PFSK-1 (cell line): ENCODE data around the gene PROZ.

Experiments
- FOXP2 ChIP-seq: optimal IDR thresholded peaks from 2 replicates; pipeline ENCODE3; 2011; ENCODE audit warnings: borderline replicate concordance, control low read depth, inconsistent platforms; ENCODE audit not compliant: insufficient read depth; ENCODE audit errors: extremely low read length, extremely low read depth
- POLR2AphosphoS5 ChIP-seq: IDR thresholded peaks from 2 replicates; pipeline ENCODE4 v1.6.1; 2012; ENCODE audit warnings: low read depth, mild to moderate bottlenecking, control low read depth, low read length, moderate library complexity
- REST ChIP-seq, 2 experiments: IDR thresholded peaks; 2 replicates each; pipeline versions ENCODE4 v1.6.1 to v1.8.0; 2011 to 2012; ENCODE audit warnings: low read depth in 2 of 2, low read length in 2 of 2, control low read depth in 1 of 2, inconsistent platforms in 1 of 2, mild to moderate bottlenecking in 1 of 2, moderate library complexity in 1 of 2; ENCODE audit not compliant: insufficient read depth in 1 of 2
- SIN3A ChIP-seq: IDR thresholded peaks from 2 replicates; pipeline ENCODE4 v1.6.1; 2012; ENCODE audit warnings: mild to moderate bottlenecking, low read length, moderate library complexity, borderline replicate concordance; ENCODE audit not compliant: insufficient read depth
- TAF1 ChIP-seq: IDR thresholded peaks from 2 replicates; pipeline ENCODE4 v1.6.1; 2012; ENCODE audit warnings: low read length, control low read depth, borderline replicate concordance; ENCODE audit not compliant: insufficient read depth

Gene PROZ

GRCh38 chr13:113124211-113124970, 34.1 kb upstream of the PROZ start:
- TF ChIP-seq TAF1 (no peak), SIN3A (no peak), REST (IDR thresholded peaks at IDR 0.05; ENCODE audit: insufficient read depth in 1 of 2, low read depth in 2 of 2, low read length in 2 of 2) (no peak), POLR2AphosphoS5 (no peak), FOXP2 (no peak)

- no peak for TF ChIP-seq REST (IDR thresholded peaks at IDR 0.05; ENCODE audit: insufficient read depth in 1 of 2, low read depth in 2 of 2, low read length in 2 of 2)
- no peak for TF ChIP-seq POLR2AphosphoS5
- TF ChIP-seq SIN3A = no peak
- no peak for TF ChIP-seq TAF1
- no peak for TF ChIP-seq FOXP2
These were observed 32.8 kb upstream of the PROZ start for GRCh38 chr13:113125506-113126264.

GRCh38 chr13:113126265-113127150, 31.9 kb upstream of the PROZ start:
- TF ChIP-seq SIN3A = no peak
- no peak for TF ChIP-seq REST (IDR thresholded peaks at IDR 0.05; ENCODE audit: insufficient read depth in 1 of 2, low read depth in 2 of 2, low read length in 2 of 2)
- TF ChIP-seq TAF1 = no peak
- TF ChIP-seq POLR2AphosphoS5 = no peak
- TF ChIP-seq FOXP2 = no peak

DNA sequence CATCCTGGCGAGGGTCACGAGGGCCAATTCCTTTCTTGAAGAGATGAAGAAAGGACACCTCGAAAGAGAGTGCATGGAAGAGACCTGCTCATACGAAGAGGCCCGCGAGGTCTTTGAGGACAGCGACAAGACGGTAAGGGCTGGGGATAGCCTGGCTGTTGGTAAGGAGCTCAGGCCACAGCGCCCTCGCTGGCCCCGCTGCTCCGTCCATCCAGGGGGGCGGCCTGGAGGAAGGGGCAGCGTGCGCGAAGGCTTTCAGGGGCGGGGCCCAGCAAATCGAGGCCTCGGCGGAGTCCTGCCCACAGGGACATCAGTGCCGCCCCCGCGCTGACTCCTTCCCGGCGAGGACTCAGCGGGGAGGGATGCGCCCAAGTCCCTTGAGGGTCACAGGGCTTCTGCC, 29.0 kb upstream of the PROZ start:
- TF ChIP-seq TAF1 (no peak), SIN3A (no peak), FOXP2 (no peak), REST (IDR thresholded peaks at IDR 0.05; ENCODE audit: insufficient read depth in 1 of 2, low read depth in 2 of 2, low read length in 2 of 2) (no peak), POLR2AphosphoS5 (no peak)
